ENCODE data around the gene HLA-DQA1.

HLA-DQA1 gene

GRCh38 chr6:32662836-32663235, 25.6 kb downstream of the HLA-DQA1 start:
- FAIRE-seq (no peak), DNase-seq (ENCODE audit: insufficient read length, low spot score) (no peak)

GRCh38 chr6:32664354-32664753, 27.1 kb downstream of the HLA-DQA1 start:
- no peak for TF ChIP-seq CTCF (IDR thresholded peaks at IDR 0.05; ENCODE audit: insufficient read depth, missing control alignments)
- DNase-seq (ENCODE audit: insufficient read length, low spot score): no peak
- no peak for FAIRE-seq

More at GRCh38 chr6:32662836-32663235, 25.6 kb downstream of the HLA-DQA1 start:
- no peak for TF ChIP-seq CTCF (IDR thresholded peaks at IDR 0.05; ENCODE audit: insufficient read depth, missing control alignments)

- DNase-seq (ENCODE audit: insufficient read length, low spot score) (no peak), FAIRE-seq (no peak)
- TF ChIP-seq CTCF (IDR thresholded peaks at IDR 0.05; ENCODE audit: insufficient read depth, missing control alignments): no peak
Measured at GRCh38 chr6:32664827-32665362, 27.7 kb downstream of the HLA-DQA1 start.

- DNase-seq (ENCODE audit: insufficient read length, low spot score): no peak
- no peak for TF ChIP-seq CTCF (IDR thresholded peaks at IDR 0.05; ENCODE audit: insufficient read depth, missing control alignments)
- FAIRE-seq: no peak
Measured at GRCh38 chr6:32665661-32666060, 28.5 kb downstream of the HLA-DQA1 start.

GRCh38 chr6:32666420-32667300, 29.5 kb downstream of the HLA-DQA1 start, which contains the start of gene HLA-DQB1:
HLA-DQB1 (minus strand) TSS chr6:32666657; CDS start chr6:32666607, 50 bp downstream.
- DNase-seq (ENCODE audit: insufficient read length, low spot score) (no peak), FAIRE-seq (no peak)
- TF ChIP-seq CTCF (IDR thresholded peaks at IDR 0.05; ENCODE audit: insufficient read depth, missing control alignments): no peak

GRCh38 chr6:32668226-32668747, 31.1 kb downstream of the HLA-DQA1 start:
- DNase-seq (ENCODE audit: insufficient read length, low spot score) (no peak), FAIRE-seq (no peak)
- TF ChIP-seq CTCF (IDR thresholded peaks at IDR 0.05; ENCODE audit: insufficient read depth, missing control alignments): no peak
